ENCODE measurements around the gene NME4.

DNA sequence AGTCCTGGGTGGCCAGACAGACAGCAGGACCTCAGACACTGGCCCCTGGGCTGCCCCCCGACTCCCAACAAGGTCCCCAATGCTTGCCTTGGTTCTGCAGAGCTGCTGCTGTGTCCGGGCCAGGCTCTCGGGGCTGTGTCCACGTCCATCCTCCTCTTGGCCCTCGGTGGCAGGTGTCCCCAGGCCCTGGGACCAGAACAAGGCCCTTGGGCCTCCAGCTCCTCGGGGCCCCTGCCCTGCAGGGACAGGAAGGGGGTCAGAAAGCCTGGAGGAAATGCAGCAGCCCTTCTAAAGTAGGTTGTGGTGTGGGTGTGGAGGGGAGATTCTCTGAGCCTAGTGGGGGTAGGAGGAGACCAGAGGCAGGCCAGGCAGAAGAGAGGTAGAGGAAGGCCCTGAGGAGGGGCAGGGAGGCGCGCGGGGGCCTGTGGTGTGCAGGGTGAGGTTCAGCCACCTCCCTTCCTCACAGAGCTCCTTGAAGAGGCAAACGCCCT, 42.0 kb upstream of the NME4 start:
- TF ChIP-seq, protein P1, sequence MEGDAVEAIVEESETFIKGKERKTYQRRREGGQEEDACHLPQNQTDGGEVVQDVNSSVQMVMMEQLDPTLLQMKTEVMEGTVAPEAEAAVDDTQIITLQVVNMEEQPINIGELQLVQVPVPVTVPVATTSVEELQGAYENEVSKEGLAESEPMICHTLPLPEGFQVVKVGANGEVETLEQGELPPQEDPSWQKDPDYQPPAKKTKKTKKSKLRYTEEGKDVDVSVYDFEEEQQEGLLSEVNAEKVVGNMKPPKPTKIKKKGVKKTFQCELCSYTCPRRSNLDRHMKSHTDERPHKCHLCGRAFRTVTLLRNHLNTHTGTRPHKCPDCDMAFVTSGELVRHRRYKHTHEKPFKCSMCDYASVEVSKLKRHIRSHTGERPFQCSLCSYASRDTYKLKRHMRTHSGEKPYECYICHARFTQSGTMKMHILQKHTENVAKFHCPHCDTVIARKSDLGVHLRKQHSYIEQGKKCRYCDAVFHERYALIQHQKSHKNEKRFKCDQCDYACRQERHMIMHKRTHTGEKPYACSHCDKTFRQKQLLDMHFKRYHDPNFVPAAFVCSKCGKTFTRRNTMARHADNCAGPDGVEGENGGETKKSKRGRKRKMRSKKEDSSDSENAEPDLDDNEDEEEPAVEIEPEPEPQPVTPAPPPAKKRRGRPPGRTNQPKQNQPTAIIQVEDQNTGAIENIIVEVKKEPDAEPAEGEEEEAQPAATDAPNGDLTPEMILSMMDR (conservative IDR thresholded peaks at IDR 0.05; ENCODE audit: low read length), result no peak
- TF ChIP-seq EZH2phosphoT487 (IDR thresholded peaks at IDR 0.05; ENCODE audit: borderline replicate concordance, low read depth, low read length), result no peak

Data from OCI-LY7 (cell line).